Sigmoid colon (tissue), 4 donors: ENCODE results near the gene LMF2.

ENCODE experiments used
- CTCF ChIP-seq, 4 experiments: fragments of 450-650 bp in 3 of 4; fragments of 200-600 bp in 1 of 4; IDR thresholded peaks; one replicate each; pipeline ENCODE4 v1.5.1; 2016 to 2019; ENCODE audit warnings: antibody characterized with exemption in 4 of 4, mild to moderate bottlenecking in 3 of 4, moderate library complexity in 2 of 4
- EP300 ChIP-seq, 4 donors: sonication (generic); formaldehyde crosslinking; IDR thresholded peaks; one replicate each; pipeline ENCODE4 v1.6.1; 2017; ENCODE audit warnings: antibody characterized with exemption in 4 of 4
- POLR2A ChIP-seq, 2 donors: fragments of 450-650 bp; IDR thresholded peaks; one replicate each; pipeline ENCODE4 v1.6.1; 2016; ENCODE audit warnings: antibody characterized with exemption in 2 of 2, mild to moderate bottlenecking in 2 of 2, moderate library complexity in 2 of 2
- POLR2AphosphoS5 ChIP-seq, 4 donors: sonication (generic); formaldehyde crosslinking; IDR thresholded peaks; one replicate each; pipeline ENCODE4 v1.6.1; 2017; ENCODE audit warnings: antibody characterized with exemption in 4 of 4

GRCh38 chr22:50544746-50545253, 37.3 kb upstream of the LMF2 start:
- TF ChIP-seq CTCF (IDR thresholded peaks at IDR 0.05) (no peak), EP300 (IDR thresholded peaks at IDR 0.05) (no peak), POLR2A (IDR thresholded peaks at IDR 0.05) (no peak), POLR2AphosphoS5 (IDR thresholded peaks at IDR 0.05) (no peak)
